Endothelial cell of umbilical vein (primary cell): ENCODE results near the gene TGM6. TPM values are rescaled to one million over a fixed set of nuclear protein-coding genes. Genes with fewer than 3 reads are reported as not detected.

ENCODE experiments used
- BruUV-seq: library from RNA; stranded (reverse); fragments of 400-500 nt; replicated peaks from 2 replicates; lab custom pipeline; 2021; lab: Mats Ljungman, UMichigan
- CTCF ChIA-PET: fragments of 300-600, 350-600 bp; sonication (Branson Sonifier 250); formaldehyde crosslinking; loops from one replicate; lab custom pipeline; 2021; ENCODE audit warnings: antibody characterized with exemption, inconsistent platforms; lab: Charles Lee
- POLR2A ChIA-PET: fragments of 300-600, 350-600 bp; sonication (Branson Sonifier 250); formaldehyde crosslinking; loops from one replicate; lab custom pipeline; 2021; ENCODE audit warnings: antibody characterized with exemption, inconsistent platforms; lab: Charles Lee
- DNase-seq: peaks from one replicate; pipeline ENCODE4 v3.0.0-alpha.2; 2011; ENCODE audit warnings: low read depth, low spot score
- FAIRE-seq: peaks from 2 replicates; lab custom pipeline; 2011; peaks lifted over from hg19 to GRCh38; lab: Jason Lieb, UNC
- H2AFZ ChIP-seq: 2 replicates; pipeline ENCODE4 v1.6.0; 2012; ENCODE audit warnings: low read depth, low read length, control low read depth, inconsistent platforms
- H3K27ac ChIP-seq: 2 replicates; pipeline ENCODE4 v1.5.1; 2011; ENCODE audit warnings: low read depth, mild to moderate bottlenecking, control low read depth, low read length, moderate library complexity; ENCODE audit not compliant: insufficient read depth
- H3K27me3 ChIP-seq, 2 experiments: 2 replicates each; pipeline versions ENCODE4 v1.6.0 to v1.6.1; 2011; ENCODE audit warnings: low read length in 2 of 2, mixed read lengths in 1 of 2; ENCODE audit not compliant: control insufficient read depth in 2 of 2, insufficient read depth in 2 of 2
- H3K36me3 ChIP-seq, 2 experiments: 2 replicates in 1 of 2; 3 replicates in 1 of 2; pipeline ENCODE4 v1.5.1; 2011; ENCODE audit warnings: low read length in 2 of 2, mild to moderate bottlenecking in 1 of 2, moderate library complexity in 1 of 2; ENCODE audit not compliant: control insufficient read depth in 2 of 2, insufficient read depth in 2 of 2; ENCODE audit errors: extremely low read depth in 1 of 2
- H3K4me1 ChIP-seq: 3 replicates; pipeline ENCODE4 v1.5.1; 2011; ENCODE audit warnings: mild to moderate bottlenecking, low read length; ENCODE audit not compliant: control insufficient read depth, insufficient read depth; ENCODE audit errors: extremely low read depth
- H3K4me2 ChIP-seq: 2 replicates; pipeline ENCODE4 v1.6.1; 2011; ENCODE audit warnings: low read length, control low read depth, mixed read lengths; ENCODE audit not compliant: insufficient read depth
- H3K4me3 ChIP-seq, 3 experiments: fragments of 200-600 bp in 1 of 3; sonication (generic), shearing (Covaris generic) in 1 of 3; replicated peaks in 1 of 3; 2 replicates each; pipeline ENCODE4 v1.5.1; 2011 to 2016; ENCODE audit warnings: control low read depth in 3 of 3, low read length in 3 of 3, mild to moderate bottlenecking in 2 of 3, inconsistent platforms in 1 of 3, low read depth in 1 of 3, moderate library complexity in 1 of 3; ENCODE audit not compliant: insufficient read depth in 1 of 3
- H3K79me2 ChIP-seq: 2 replicates; pipeline ENCODE4 v1.6.0; 2012; ENCODE audit warnings: low read length, inconsistent platforms; ENCODE audit not compliant: control insufficient read depth, insufficient read depth
- H3K9ac ChIP-seq: replicated peaks from 2 replicates; pipeline ENCODE3; 2011; ENCODE audit warnings: low read length, control low read depth; ENCODE audit not compliant: insufficient read depth; ENCODE audit errors: extremely low read depth
- H3K9me1 ChIP-seq: replicated peaks from 3 replicates; pipeline ENCODE4 v1.6.0; 2011; ENCODE audit warnings: mild to moderate bottlenecking, low read length; ENCODE audit not compliant: control insufficient read depth, insufficient read depth; ENCODE audit errors: extremely low read depth
- H3K9me3 ChIP-seq: replicated peaks from 2 replicates; pipeline ENCODE4 v1.5.1; 2012; ENCODE audit warnings: low read length, inconsistent platforms; ENCODE audit not compliant: control insufficient read depth, insufficient read depth
- H4K20me1 ChIP-seq: replicated peaks from 2 replicates; pipeline ENCODE3; 2011; ENCODE audit warnings: mild to moderate bottlenecking, low read length; ENCODE audit not compliant: control insufficient read depth, insufficient read depth; ENCODE audit errors: extremely low read depth
- CTCF ChIP-seq, 2 donors: IDR thresholded peaks; 1 replicate in 1 of 2; 2 replicates in 1 of 2; pipeline ENCODE4 v1.5.1; 2011; ENCODE audit warnings: low read length in 2 of 2, mild to moderate bottlenecking in 2 of 2, moderate library complexity in 2 of 2, control low read depth in 1 of 2, inconsistent platforms in 1 of 2, low read depth in 1 of 2; ENCODE audit not compliant: insufficient read depth in 1 of 2; ENCODE audit errors: extremely low read depth in 1 of 2
- EZH2 ChIP-seq: IDR thresholded peaks from 2 replicates; pipeline ENCODE4 v1.6.1; 2012; ENCODE audit warnings: borderline replicate concordance, low read depth, mild to moderate bottlenecking, moderate library complexity, low read length, inconsistent platforms; ENCODE audit not compliant: severe bottlenecking
- FOS ChIP-seq: IDR thresholded peaks from 2 replicates; pipeline ENCODE4 v1.6.1; 2011; ENCODE audit warnings: mild to moderate bottlenecking, low read length, moderate library complexity, borderline replicate concordance; ENCODE audit not compliant: insufficient read depth
- GATA2 ChIP-seq: IDR thresholded peaks from 2 replicates; pipeline ENCODE4 v1.7.0; 2011; ENCODE audit warnings: low read depth, mild to moderate bottlenecking, moderate library complexity, mixed read lengths, low read length; ENCODE audit not compliant: insufficient read length, insufficient read depth
- JUN ChIP-seq: IDR thresholded peaks from 2 replicates; pipeline ENCODE4 v1.6.1; 2011; ENCODE audit warnings: borderline replicate concordance, low read depth; ENCODE audit not compliant: insufficient read length, insufficient read depth
- MAX ChIP-seq: IDR thresholded peaks from 2 replicates; pipeline ENCODE4 v1.6.1; 2011; ENCODE audit not compliant: insufficient read depth, insufficient read length
- MYC ChIP-seq: IDR thresholded peaks from one replicate; pipeline ENCODE4 v1.6.1; 2011; ENCODE audit warnings: mild to moderate bottlenecking, low read depth, low read length
- POLR2A ChIP-seq: IDR thresholded peaks from 2 replicates; pipeline ENCODE4 v1.6.1; 2012; ENCODE audit warnings: low read depth, mild to moderate bottlenecking, control low read depth, low read length
- POLR2AphosphoS5 ChIP-seq: IDR thresholded peaks from 2 replicates; pipeline ENCODE4 v1.6.1; 2012; ENCODE audit warnings: low read depth, mild to moderate bottlenecking, control low read depth, low read length, moderate library complexity; ENCODE audit not compliant: insufficient read depth
- dilution Hi-C: fragments of 300-500 bp; cut with MboI; formaldehyde crosslinking; loops from one replicate; pipeline ENCODE4 v1.15.0; 2019; ENCODE audit warnings: low sequenced_read_pairs; ENCODE audit not compliant: extremely low pct_ligation_motif_present
- intact Hi-C: fragments of 100-400 bp; cut with micrococcal nuclease; formaldehyde crosslinking; loops from one replicate; pipeline ENCODE4 v1.10.0; 2022
- polyA plus RNA-seq, 4 experiments: library from polyadenylated mRNA; depleted of rRNA in 3 of 4; stranded (reverse) in 3 of 4; unstranded in 1 of 4; fragments of >200 nt; gene quantifications; 2 replicates each; pipeline versions ENCODE4 v1.2.1 to v1.2.3, GENCODE V29; 2011 to 2012; ENCODE audit warnings: missing spikeins in 1 of 4
- total RNA-seq: library from RNA; stranded (reverse); gene quantifications from 2 replicates; pipeline ENCODE4 v1.2.3, GENCODE V29; 2021

Gene TGM6
- total and polyA plus RNA-seq, 2 donors (not counting 3 experiments of a cell fraction or from before 2014, with no cell fraction given): not detected

- FAIRE-seq (no peak), DNase-seq (no peak)
- no peak overlapping the region for H2AFZ ChIP-seq
- H4K20me1 ChIP-seq: no peaks in the 10 kb centered on the region
- no peaks in the 10 kb centered on the region for H3K79me2 ChIP-seq
- no peaks in the 10 kb centered on the region for H3K9me1 ChIP-seq
- dilution Hi-C loops (no loop called here), intact Hi-C loops (no loop called here)
- no peaks in the 10 kb centered on the region for H3K9me3 ChIP-seq
- POLR2A ChIA-PET: no interaction called here
- no peak for TF ChIP-seq JUN
- TF ChIP-seq POLR2A: no peak
- TF ChIP-seq CTCF (IDR thresholded peaks at IDR 0.05; ENCODE audit: extremely low read depth in 1 of 2, insufficient read depth in 1 of 2, low read depth in 1 of 2, low read length in 2 of 2): no peak
- TF ChIP-seq MAX: no peak
- TF ChIP-seq POLR2AphosphoS5: no peak
- TF ChIP-seq FOS: no peak
- no peak for TF ChIP-seq GATA2
- no peak for TF ChIP-seq EZH2
- no peak for TF ChIP-seq MYC
- no peak overlapping the region for H3K4me3 ChIP-seq
- H3K27ac ChIP-seq: no peak overlapping the region
- CTCF ChIA-PET: interaction anchor here (1.1 kb wide), 1 partner anchor 8 kb away, joined by 3 read pairs; no protein-coding TSS in a partner anchor
- no peaks in the 10 kb centered on the region for H3K27me3 ChIP-seq
- no peak overlapping the region for H3K4me2 ChIP-seq
- no peaks in the 10 kb centered on the region for H3K36me3 ChIP-seq
- H3K4me1 ChIP-seq: no peaks in the 10 kb centered on the region
- BruUV-seq: no TSS peak
- no peak overlapping the region for H3K9ac ChIP-seq
Observed at GRCh38 chr20:2395136-2395535, 14.4 kb downstream of the TGM6 start.
